GM19455 (cell line): ENCODE measurements around the gene CCDC54.

Experiments
- ATAC-seq: cut with Tn5 transposase; IDR thresholded peaks from one replicate; pipeline ENCODE4 v1.9.1; 2021; ENCODE audit not compliant: unreplicated experiment

The CCDC54 gene

GRCh38 chr3:107392549-107393165, 15.4 kb downstream of the CCDC54 start:
- no peak for ATAC-seq

- no peak for ATAC-seq
Measured at GRCh38 chr3:107394502-107394901, 17.3 kb downstream of the CCDC54 start.

GRCh38 chr3:107395066-107395465, 17.8 kb downstream of the CCDC54 start:
- ATAC-seq, result no peak

GRCh38 chr3:107401301-107401700, 24.1 kb downstream of the CCDC54 start:
- no peak for ATAC-seq

GRCh38 chr3:107402214-107402613, 25.0 kb downstream of the CCDC54 start:
- no peak for ATAC-seq

- ATAC-seq, result no peak
Measured at GRCh38 chr3:107404727-107405469, 27.7 kb downstream of the CCDC54 start.

- no peak for ATAC-seq
Measured at GRCh38 chr3:107407355-107407754, 30.1 kb downstream of the CCDC54 start.

GRCh38 chr3:107408513-107408912, 31.3 kb downstream of the CCDC54 start:
- ATAC-seq, result no peak

GRCh38 chr3:107409365-107409764, 32.1 kb downstream of the CCDC54 start:
- no peak for ATAC-seq

GRCh38 chr3:107410606-107411005, 33.4 kb downstream of the CCDC54 start:
- no peak for ATAC-seq

- no peak for ATAC-seq
Measured at GRCh38 chr3:107411056-107411455, 33.8 kb downstream of the CCDC54 start.

- no peak for ATAC-seq
Measured at GRCh38 chr3:107411779-107412178, 34.5 kb downstream of the CCDC54 start.

GRCh38 chr3:107412376-107412775, 35.1 kb downstream of the CCDC54 start:
- no peak for ATAC-seq

GRCh38 chr3:107413264-107413663, 36.0 kb downstream of the CCDC54 start:
- ATAC-seq, result no peak

GRCh38 chr3:107414325-107414964, 37.2 kb downstream of the CCDC54 start:
- ATAC-seq, result peak; percentile 70

GRCh38 chr3:107416138-107416537, 38.9 kb downstream of the CCDC54 start:
- no peak for ATAC-seq

GRCh38 chr3:107416886-107417285, 39.6 kb downstream of the CCDC54 start:
- ATAC-seq, result no peak

- ATAC-seq, result peak; percentile 80
Measured at GRCh38 chr3:107421170-107421792, 44.0 kb downstream of the CCDC54 start.

GRCh38 chr3:107421881-107422280, 44.6 kb downstream of the CCDC54 start:
- no peak for ATAC-seq

- ATAC-seq, result no peak
Measured at GRCh38 chr3:107425033-107425432, 47.8 kb downstream of the CCDC54 start.

- ATAC-seq, result no peak
Measured at GRCh38 chr3:107426223-107426622, 49.0 kb downstream of the CCDC54 start.
